Mucosa of gallbladder (tissue), 1 donor: ENCODE results near the gene ARHGAP12. TPM values are rescaled to one million over a fixed set of nuclear protein-coding genes. Genes with fewer than 3 reads are reported as not detected.
"Not testable (repeated sequence)": the region's sequence is repeated elsewhere in the genome, so short reads cannot be mapped to it uniquely, and the experiment has no call there.

Experiments
- DNase-seq: peaks from one replicate; pipeline ENCODE4 v3.0.0-alpha.2; 2020; ENCODE audit warnings: low spot score
- total RNA-seq: library from RNA; stranded (reverse); gene quantifications from one replicate; pipeline ENCODE4 v1.2.1, GENCODE V29; 2021
- donor health status: DM: no; HTN: no; CAD: no.

The ARHGAP12 gene
- 43.0 TPM for total RNA-seq

DNA sequence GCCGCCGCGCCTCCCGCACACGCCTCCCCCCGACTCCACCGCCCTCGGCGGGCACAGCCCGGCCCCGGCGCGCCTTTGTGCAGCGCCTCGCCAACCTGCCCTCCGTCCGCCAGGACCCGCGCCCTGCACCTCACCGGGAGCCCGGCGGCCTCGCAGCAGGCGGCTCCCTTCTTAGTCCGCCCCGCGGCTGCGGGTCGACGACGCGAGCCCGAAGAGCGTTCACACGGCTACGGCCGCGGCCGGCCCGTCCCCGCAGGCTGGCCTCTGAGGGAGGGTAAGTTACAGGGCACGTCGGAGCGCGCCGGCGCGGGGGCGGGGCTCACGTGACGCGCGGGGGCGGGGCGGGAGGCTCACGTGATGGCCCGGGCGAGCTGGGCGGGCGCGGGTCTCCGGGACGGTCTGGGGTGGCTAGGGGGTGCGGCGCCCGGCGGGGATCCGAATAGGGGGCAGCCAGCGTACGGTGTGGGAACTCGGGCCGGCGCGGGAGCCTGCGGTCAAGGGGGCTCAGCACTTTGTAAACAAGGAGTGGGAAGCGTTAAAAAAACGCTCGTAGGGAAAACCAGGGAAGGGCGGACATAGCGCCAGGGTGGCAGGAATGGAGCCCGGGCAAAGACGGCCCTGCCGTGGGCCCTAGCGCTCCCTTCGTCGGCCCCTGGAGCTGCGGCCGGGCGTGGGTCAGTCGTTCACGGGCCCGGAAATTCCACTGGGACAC, at the start of gene ARHGAP12:
ARHGAP12 (minus strand) TSS at position 283 of the 712 bp plus-strand sequence. CDS start 19,976 bp downstream, outside the sequence.
- DNase-seq: peak; percentile 90

- DNase-seq: no peak
These were observed 49.5 kb upstream of the ARHGAP12 start for GRCh38 chr10:31978156-31978483.

DNA sequence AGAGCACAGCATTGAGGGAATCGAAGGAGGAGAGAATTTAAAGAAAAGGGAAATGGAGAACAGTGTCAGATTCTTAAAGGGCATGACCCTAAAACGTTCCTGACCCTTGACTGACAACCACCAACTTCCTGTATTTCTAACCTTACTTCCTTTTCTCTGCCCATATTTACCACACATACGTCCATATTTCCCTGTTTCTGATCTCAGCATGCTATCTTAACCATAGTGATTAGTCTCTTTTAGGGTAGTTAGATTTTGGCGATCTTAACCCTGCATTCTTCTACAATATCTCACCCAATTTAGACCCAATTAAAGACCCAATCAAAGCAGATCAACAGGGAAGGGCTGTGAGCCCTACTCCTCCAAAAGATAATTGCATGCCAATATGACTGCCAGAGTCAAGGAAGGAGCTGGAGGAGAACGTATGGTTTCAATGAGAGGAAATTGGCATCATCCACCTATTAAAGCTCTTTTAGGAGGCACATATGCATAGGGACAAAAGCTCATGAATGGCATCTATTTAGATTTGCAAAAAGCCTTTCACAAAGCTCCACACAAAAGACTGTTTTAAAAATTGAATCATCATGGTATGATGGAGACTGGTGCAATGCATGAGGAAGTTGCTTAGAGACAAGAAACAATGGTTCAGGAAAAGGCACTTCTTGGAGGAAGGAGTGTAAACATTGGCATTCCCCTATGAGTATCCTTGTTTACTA, 49.0 kb upstream of the ARHGAP12 start:
- no peak for DNase-seq

GRCh38 chr10:31975157-31975765, 46.6 kb upstream of the ARHGAP12 start:
- no peak for DNase-seq

GRCh38 chr10:31974434-31975124, 45.9 kb upstream of the ARHGAP12 start:
- no peak for DNase-seq

DNA sequence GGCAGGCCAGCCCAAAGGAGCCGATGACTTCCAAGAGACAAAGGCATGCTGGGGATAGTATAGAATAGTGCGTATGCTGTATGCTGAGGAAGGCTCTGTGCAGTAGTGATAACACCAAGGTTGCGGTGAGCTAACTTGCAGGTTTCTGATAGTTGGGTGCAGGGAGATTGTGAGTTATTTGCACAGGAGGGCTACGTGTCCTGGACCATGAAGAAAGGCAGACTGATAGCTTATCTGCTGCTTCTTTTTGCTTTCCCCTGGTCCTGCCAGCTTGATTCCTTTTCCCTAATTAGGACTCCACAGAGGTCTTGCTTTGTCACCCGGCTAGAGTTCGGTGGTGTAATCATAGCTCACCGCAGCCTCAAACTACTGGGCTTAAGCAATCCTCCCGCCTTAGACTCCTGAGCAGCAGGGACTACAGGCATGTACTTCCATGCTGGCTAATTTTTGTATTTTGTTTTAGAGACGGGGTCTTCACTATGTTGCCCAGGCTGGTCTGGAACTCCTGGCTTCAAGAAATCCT, 43.9 kb upstream of the ARHGAP12 start:
- DNase-seq: no peak

DNA sequence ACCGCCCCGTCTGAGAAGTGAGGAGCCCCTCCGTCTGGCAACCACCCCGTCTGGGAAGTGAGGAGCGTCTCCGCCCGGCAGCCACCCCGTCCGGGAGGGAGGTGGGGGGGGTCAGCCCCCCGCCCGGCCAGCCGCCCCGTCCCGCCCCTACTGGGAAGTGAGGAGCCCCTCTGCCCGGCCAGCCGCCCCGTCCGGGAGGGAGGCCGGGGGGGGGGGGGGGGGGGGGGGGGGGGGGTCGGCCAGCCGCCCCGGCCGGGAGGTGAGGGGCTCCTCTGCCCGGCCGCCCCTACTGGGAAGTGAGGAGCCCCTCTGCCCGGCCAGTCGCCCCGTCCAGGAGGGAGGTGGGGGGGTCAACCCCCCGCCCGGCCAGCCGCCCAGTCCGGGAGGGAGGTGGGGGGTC, 41.2 kb upstream of the ARHGAP12 start:
- DNase-seq: not testable (repeated sequence)

DNA sequence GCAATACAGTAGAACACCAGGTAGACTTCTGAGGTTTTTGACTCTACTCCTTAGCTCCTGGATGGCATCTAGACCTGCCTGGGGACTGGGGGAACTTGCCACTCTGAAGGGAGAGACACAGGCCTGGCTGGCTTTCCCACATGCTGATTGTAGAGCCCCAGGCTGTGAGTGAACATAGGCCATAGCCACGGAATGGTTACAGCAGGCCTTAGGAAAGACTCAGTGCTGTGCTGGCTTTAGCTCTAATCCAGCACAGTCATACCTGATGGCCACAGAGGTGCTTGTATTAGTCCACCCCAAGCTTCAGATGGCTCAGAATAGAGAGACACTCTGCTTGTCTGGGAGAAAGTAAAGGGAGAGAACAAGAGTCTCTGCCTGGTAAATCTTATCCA, 35.0 kb upstream of the ARHGAP12 start:
- DNase-seq: no peak

DNA sequence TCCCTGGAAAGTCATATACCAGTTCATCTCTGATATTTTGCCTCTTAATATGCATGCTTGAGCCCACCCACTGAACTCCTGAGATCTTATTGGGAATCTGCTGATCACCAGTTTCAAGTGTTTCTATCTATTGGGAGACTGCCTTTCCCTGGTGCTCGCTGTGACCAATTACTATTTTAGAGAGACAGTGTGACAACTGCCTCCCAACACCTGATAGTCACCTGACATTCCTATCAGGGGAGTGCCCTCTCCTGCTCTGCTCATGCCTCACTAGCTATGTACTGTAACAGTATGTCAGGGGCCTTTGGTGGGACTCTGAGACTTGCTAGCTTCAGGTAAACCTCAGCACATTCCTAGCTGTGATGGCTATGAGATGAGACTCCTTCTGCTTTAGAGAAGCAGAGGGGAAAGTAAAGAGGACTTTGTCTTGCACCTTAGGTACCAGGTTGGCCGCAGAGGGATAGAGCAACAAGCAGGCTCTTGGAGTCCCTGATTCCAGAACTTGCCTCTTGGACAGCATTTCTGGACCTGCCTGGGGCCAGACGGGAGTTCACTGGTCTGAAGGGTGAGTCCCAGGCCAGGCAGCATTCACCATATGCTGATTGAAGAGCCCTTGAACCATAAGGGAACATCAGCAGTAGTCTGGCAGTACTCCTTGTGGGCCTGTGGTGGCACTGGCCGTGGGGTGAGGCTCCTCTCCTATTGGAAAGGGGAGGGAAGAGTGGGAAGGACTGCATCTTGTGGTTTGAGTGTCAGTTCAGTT, 34.4 kb upstream of the ARHGAP12 start:
- no peak for DNase-seq

- DNase-seq: no peak
These were observed 32.8 kb upstream of the ARHGAP12 start for GRCh38 chr10:31961277-31962074.

GRCh38 chr10:31959461-31960173, 31.0 kb upstream of the ARHGAP12 start:
- DNase-seq: no peak

DNA sequence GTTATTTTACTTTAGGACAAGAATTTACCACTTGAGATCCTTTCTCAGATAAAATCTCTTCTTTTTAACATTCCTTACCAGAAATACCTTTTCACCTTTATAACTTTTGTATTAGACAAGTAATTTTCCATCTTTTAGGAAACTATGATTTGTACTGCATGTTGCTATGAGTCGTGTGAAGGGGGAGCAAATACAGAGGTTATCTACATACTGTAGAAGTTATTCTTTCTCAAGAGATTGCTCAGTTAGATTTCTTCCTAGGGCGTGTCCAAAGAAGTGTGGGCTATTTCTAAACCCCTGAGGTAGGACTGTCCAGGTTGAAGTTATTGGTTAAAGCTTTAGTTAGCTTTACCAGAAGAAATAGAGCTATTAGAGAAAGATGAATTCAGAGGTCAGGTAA, 30.2 kb upstream of the ARHGAP12 start:
- no peak for DNase-seq

- DNase-seq: no peak
These were observed 27.7 kb upstream of the ARHGAP12 start for GRCh38 chr10:31956200-31956946.

- DNase-seq: no peak
These were observed 26.0 kb upstream of the ARHGAP12 start for GRCh38 chr10:31954410-31955191.

DNA sequence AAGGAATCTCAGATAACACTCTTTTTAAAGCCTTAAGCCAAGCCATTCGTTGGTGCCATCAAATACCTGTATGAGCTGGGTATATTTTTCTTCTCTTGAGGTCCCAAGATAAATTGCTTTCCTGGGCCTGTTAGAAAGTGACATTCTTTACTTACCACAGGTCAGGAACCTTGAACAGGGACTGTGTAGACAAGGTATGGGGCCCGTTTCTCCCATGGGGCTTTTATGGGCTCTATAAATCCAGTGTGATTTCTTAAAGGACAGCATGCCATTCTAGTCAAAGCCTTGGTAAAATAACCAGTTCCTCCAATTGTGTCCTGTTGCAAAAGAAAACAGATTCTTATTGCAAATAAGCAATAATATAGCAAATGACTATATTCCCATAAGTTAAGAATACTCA, 24.8 kb upstream of the ARHGAP12 start:
- no peak for DNase-seq

- no peak for DNase-seq
These were observed 24.4 kb upstream of the ARHGAP12 start for GRCh38 chr10:31953080-31953479.

DNA sequence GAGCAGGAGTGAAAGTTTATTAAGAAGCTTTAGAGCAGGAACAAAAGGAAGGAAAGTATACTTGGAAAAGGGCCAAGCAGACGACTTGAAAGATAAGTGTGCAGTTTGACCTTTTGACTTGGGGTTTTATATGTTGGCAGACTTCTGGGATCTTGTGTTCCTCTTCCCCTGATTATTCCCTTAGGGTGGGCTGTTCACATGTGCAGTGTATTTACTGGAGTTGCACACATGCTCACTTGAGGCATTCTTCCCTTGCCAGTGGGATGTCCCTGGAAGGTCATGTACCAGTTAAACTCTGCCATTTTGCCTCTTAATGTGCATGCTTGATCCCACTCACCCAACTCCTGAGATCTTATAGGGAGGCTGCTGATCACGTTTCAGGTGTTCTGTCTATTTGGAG, 23.4 kb upstream of the ARHGAP12 start:
- no peak for DNase-seq

DNA sequence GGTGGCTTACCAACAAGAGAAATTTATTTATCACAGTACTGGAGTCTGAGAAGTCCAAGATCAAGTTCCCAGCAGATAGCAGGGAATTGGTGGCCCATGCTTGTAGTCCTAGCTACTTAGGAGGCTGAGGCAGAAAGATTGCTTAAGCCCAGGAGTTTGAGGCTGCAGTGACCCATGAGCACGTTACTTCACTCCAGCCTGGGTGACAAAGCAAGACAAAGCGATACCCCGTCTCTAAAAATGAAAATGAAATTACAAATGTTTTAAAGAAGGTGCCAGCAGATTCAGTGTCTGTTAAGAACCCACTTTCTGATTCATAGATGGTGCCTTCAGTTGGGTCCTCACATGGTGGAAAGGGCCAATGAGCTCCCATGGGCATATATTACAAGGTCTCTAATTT, 20.6 kb upstream of the ARHGAP12 start:
- DNase-seq: no peak
